Measurements from ENCODE around the gene FAM222A. TPM values are rescaled to one million over a fixed set of nuclear protein-coding genes. Genes with fewer than 3 reads are reported as not detected.

FAM222A gene
- total RNA-seq, 1 donor from 2014 or later, result 5.4 TPM

GRCh38 chr12:109726106-109726497 lies 12.5 kb downstream of the FAM222A start:
- ATAC-seq, result no peak

- no peak for ATAC-seq
These were observed 12.9 kb downstream of the FAM222A start for GRCh38 chr12:109726511-109727038.

- no peak for ATAC-seq
These were observed 13.6 kb downstream of the FAM222A start for GRCh38 chr12:109727039-109727723.

- no peak for ATAC-seq
These were observed 14.4 kb downstream of the FAM222A start for GRCh38 chr12:109727746-109728726.

GRCh38 chr12:109728921-109729320 lies 15.3 kb downstream of the FAM222A start:
- ATAC-seq, result no peak

- no peak for ATAC-seq
These were observed 15.8 kb downstream of the FAM222A start for GRCh38 chr12:109729371-109729781.

GRCh38 chr12:109729801-109730200 lies 16.2 kb downstream of the FAM222A start:
- no peak for ATAC-seq

- ATAC-seq, result no peak
These were observed 16.9 kb downstream of the FAM222A start for GRCh38 chr12:109730306-109731145.

- ATAC-seq, result no peak
These were observed 17.7 kb downstream of the FAM222A start for GRCh38 chr12:109731231-109731731.

- ATAC-seq, result no peak
These were observed 18.2 kb downstream of the FAM222A start for GRCh38 chr12:109731806-109732205.

GRCh38 chr12:109732321-109733305 lies 19.0 kb downstream of the FAM222A start:
- ATAC-seq, result no peak

- no peak for ATAC-seq
These were observed 20.8 kb downstream of the FAM222A start for GRCh38 chr12:109734219-109735000.

- ATAC-seq, result no peak
These were observed 21.5 kb downstream of the FAM222A start for GRCh38 chr12:109735051-109735521.

GRCh38 chr12:109735825-109736551 lies 22.4 kb downstream of the FAM222A start:
- peak; percentile 19 for ATAC-seq

- ATAC-seq, result peak; percentile 32
These were observed 23.0 kb downstream of the FAM222A start for GRCh38 chr12:109736552-109737108.

GRCh38 chr12:109737126-109737525 lies 23.5 kb downstream of the FAM222A start:
- no peak for ATAC-seq

- ATAC-seq, result no peak
These were observed 24.0 kb downstream of the FAM222A start for GRCh38 chr12:109737631-109738030.

- no peak for ATAC-seq
These were observed 24.6 kb downstream of the FAM222A start for GRCh38 chr12:109738209-109738608.
